Measurements from ENCODE around the gene CEACAM21.

Gene CEACAM21

DNA sequence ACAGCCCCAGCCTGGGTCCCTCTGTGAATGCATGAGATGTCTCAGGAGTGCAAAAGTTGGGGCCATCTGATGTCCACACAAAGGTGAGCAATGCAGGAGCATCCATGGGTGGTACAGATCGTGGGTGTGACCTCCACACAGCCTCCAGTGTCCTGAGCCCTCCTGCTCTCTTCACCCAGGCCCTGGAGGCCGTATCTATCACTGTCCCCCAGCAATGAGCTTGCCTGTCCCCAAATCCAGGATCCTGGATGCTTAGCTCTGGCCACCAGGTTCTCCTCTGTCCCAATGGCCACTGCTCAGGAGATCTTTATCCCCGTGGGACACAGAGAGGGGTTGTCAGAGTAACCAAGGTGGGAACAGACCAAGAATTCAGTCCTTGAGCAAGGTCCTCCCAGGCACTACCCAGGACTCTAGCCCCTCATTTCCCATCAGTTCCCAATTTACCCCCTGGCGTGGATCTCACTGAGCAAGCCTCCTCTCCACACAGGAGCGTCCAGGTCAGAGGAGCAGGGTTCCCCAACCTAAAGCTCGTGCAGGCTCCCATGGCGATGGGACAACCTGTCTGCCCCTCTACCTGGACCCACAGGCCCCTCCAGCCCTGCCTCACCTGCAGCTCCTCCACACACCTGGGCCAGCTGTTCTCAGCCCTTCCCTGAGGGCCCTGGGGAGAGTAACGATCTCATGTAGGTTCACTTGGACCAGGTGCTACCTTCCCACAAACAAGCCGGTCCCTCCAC is 11.3 kb downstream of the CEACAM21 start:
- no peak for DNase-seq (ENCODE audit: low spot score)

DNA sequence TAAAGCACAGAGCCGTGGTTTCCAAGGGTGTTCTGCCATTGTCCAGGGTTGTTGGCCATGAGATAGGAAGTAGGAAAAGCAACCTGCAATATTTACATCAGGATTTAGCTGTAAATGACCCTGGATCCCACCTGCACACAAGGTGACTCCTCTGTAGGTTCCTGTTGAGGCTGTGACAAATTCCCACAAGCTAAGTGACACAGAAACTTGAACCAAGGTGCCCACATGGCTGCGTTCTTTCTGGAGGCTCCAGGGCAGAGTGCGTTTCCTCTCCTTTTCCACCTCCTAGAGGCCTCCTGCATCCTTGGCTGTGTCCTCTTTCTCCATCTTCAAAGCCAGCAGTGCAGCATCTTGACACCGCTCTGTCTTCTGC is 11.9 kb downstream of the CEACAM21 start:
- no peak for DNase-seq (ENCODE audit: low spot score)

DNA sequence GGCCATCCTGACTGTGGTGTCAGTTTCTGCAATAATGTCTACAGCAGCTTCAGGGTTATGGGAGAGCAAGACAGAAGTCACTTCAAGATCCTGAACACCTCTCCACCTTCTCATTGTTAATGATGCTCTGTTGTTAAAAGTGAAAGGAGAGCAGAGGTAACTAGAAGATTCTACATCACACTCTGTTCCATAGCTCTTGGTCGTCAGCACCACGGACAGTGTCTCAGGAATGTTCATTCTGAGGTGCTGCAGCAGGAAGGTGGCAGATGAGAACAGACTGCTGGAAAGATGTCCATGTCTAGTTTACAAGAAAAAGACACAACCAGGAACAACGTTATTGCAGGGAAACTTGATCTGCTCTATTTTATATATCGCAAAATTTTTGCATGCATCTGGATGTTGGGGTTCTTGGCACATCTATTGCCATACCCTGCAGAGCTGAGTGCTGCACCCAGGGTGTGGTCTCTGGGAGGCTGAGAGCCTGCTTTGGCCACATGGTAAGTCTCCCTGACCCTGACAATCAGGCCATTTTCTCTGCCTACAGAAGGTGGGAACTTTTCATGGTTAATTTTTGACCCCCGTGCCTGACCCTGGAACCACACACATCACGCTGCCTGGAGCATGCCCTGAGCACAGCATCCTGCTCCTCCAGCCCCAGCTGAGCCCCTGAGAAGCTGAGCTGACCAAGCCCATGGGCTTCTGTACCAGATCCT is 12.7 kb downstream of the CEACAM21 start:
- DNase-seq (ENCODE audit: low spot score): no peak

DNA sequence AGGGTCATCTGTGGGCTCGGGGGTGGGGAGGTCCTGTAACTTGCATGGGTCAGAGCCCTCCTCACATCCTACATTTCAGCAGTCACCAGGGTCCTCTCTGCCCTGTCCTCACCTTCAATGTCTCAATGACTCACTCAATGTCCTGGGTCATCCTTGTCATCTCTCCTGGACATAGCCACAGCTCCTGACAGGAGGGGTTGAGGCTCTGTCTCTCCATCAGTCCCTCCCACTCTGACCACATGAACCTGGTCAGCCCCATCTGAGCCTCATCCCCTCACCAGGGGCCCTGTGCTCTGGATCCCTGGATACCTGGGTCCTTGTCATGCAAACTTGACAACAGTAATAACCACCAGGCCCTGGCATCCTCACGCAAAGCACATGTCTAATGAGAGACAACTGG is 13.4 kb downstream of the CEACAM21 start:
- no peak for DNase-seq (ENCODE audit: low spot score)

DNA sequence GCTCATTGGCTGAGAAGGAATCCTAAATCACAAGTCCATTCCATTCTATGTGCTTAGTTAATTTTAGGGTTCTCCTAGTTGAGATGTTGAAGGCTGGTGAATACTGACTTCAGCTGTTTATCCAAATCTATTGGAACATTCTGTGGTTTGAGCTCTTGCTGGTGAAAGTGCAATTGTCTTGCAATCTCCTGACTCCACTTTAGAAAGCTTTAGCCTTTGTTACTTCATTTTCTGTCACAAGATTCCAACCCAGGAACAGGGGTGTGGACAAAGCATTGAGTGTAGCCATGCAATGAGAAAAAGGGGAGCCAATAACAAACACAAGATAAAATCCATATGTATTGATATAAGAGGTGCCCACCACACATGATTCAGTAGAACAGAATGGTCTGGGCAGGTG is 15.0 kb downstream of the CEACAM21 start:
- no peak for DNase-seq (ENCODE audit: low spot score)

DNA sequence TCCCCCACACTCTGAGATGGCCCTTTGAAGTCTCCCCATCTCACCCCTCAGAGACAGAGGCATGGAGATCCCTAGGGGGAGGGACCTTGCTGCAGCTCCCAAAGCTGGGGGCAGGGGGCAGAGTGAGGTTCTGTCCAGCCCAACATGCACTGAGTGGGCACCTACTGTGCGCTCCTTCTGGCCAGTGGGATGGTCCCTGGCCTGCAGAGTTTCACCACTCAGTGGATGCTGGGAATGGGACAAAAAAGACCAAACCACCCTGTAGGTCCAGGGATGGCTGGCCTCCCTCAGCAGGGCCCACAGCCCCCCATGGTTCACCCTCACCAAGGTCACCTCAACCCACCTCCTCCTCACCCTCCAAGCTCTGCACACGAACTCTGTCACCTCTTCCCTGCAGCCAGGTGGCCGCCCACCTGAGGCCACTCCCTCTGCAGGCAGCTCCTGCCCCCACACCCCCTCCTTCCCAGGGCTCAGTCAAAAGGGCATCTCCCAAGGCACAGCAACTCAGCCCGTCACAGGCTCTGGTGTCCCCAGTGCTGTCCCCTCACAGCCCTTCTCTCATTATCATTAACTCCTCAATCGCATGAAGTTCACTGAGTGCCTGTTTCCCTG is 16.1 kb downstream of the CEACAM21 start:
- no peak for DNase-seq (ENCODE audit: low spot score)

DNA sequence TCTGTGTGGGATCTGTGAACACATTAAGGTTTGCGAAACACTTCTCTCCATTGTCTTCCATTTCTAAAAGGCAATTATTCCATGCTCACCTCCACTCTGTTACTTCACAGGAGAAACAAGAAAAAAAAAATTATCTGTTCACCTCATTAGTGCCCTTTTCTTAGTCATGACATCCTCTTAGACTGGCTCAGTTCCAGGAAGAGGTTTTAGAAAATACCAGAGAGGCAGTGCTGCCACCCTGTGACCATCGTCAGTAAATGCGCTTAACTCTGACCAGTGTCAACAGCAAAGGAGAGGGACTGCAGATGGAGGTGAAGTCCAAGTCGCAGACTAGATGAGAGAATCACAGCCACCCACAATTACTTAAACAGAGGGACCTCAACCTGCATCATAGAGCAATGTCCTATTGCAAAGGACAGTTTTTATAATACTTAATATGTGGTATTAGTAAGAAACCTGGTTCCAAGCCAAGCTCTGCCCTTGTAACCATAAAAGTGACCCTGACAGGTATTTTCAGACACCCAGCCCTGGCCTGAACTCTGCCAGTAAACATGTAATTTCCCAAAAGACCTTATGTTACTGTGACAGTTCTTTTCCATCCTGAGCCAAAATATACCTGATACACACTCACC is 19.4 kb downstream of the CEACAM21 start:
- DNase-seq (ENCODE audit: low spot score): peak; percentile 57

DNA sequence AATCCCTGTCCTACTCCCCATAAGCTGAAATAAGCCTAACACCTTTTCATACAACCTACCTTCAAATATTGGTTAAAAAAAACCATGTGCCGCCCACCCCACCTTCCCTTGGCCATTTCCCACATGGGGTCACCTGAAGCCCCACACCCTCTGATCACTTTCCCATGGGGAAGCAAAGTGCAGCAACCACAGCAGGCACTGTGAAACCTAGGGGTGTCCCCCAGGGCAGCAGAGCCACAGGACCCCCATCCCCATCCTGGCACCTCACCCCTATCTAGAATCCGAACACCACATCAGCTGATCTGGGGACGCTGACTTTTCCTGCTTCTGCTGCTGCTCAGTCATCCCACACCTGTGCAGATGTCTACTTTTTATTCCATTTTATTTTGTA is 19.9 kb downstream of the CEACAM21 start:
- no peak for DNase-seq (ENCODE audit: low spot score)

DNA sequence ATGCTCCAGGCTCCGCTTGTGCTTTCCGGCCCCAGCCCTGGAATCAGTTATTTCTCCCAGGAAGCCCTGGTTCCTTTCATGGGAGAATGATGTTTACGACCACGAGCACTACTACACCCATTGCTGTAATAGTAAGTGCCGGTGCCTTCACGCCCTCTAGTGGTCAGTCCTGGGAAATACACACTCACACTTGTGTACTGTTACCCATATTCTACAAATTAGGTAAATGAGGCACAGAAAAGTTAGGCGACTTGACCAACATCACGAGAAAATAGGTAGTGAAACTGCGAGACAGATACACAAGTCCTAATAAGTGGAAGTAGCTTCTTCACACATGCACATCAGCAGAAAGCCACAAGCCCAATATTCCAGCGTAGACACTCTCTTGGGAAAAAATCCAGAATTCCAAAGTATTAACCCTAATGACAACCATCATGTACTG is 21.7 kb downstream of the CEACAM21 start:
- peak; percentile 73 for DNase-seq (ENCODE audit: low spot score)

DNA sequence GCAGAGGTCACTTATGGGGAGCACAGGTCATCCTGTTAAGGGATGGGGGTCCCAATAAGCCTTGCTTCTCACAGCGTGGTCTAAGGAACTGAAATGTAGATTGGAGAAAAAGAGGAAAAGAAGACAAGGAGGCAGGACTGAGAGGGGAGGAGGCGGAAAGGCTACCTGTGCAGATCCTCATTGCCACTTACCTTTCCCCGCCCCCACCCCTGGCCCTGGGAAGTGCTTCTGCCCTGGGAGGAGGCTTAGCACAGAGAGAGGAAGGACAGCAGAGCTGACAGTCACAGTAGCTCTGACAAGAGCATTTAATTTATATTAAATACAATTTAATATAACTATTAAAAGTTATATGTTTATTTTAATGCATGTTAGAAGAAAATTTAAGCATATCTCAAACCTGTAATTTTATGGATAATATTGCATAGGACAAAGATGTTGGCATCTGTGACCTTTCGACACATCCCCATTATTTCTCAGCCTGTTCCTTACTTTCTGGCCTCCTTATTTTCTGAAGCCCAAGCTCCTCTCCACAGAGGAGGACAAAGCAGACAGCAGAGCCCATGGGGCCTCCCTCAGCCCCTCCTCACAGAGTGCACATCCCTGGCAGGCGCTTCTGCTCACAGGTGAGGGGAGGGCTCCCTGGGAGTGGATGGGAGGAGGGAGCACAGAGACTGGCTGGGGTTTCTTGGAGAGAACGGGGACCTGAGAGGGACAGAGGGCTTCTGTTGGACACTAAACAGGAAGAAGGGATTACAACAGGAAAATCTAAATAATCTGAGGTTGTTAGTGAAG is 23.4 kb downstream of the CEACAM21 start:
- no peak for DNase-seq (ENCODE audit: low spot score)

DNA sequence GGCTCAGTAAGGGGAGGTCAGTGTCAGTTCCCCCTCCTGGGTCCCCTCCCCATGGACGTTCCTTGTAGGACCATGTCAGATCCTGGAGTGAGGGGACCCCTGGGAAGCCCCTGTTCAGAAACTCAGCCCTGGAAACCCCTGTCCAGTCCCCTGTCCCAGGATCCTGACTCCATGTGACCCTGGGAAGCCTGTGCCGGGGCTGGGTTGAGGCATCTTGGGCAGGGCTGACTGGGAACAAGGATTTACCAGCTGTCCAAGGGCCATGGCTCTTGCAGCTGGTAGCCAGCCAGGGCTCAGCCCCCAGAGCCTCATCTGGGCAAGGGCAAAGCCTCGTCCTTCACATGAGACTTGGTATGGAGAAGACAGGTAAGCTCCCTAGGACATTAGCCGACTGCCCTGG is 25.8 kb downstream of the CEACAM21 start:
- DNase-seq (ENCODE audit: low spot score): no peak

DNA sequence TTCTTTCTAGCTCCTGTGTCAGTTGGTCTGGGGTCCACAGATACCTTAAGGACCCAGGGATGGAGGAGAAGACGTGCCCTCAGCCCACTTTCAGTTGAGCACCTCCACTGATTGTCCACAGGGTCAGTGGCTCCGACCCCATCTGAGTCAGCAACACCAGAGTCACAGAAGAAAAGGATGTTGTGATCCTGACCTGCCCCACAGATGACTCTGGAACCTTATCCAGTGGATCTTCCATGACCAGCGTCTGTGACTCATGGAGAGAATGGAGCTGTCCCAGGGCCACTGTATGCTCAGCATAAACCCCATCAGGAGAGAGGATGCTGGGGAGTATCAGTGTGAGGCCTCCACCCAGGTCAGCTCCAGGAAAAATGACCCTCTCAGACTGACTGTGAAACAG is 28.9 kb downstream of the CEACAM21 start:
- DNase-seq (ENCODE audit: low spot score): no peak

DNA sequence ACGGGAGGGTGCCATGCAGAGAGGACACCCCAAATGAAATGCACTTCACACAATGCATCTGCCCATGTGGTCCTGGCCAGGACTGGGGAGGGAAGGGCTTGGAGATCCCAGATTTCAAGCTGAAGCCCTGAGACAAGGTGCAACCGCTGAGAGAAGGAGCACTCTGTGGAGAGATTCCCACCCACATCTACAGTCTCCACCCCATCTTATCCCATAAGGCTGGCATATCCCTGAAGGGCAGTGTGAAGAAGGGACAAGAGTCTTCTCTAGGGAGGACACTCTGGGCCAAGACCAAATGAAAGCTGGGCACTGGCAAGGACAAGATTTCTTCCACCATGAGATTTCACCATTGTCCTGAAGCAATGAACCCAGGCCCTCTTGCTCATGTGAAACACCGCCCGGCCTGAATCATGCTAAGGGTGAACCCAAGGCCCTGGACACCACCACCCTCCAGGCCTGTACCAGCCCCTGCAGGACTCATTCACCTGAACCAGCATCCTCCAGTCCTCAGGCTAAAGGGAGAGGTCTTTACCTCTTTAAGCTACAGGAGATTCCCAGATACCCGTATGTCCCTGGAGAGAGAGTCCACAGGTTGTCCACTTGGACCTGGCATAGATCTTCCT is 30.4 kb downstream of the CEACAM21 start:
- DNase-seq (ENCODE audit: low spot score): no peak

DNA sequence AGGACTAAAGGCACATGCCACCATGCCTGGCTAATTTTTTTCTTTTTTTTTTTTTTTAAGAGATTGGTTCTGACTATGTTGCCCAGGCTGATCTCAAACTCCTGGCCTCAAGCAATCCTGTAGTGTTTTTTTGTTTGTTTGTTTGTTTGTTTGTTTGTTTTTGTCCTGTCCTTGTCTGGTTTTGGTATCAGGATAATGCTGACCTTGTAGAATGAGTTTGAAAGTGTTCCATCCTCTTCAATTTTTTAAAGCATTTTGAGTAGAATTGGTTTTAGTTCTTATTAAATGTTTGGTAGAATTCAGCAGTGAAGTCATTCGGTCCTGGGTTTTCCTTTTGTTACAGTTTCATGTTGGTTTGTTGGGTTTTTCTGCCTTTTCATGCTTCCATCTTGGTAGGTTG is 31.7 kb downstream of the CEACAM21 start:
- DNase-seq (ENCODE audit: low spot score): no peak

DNA sequence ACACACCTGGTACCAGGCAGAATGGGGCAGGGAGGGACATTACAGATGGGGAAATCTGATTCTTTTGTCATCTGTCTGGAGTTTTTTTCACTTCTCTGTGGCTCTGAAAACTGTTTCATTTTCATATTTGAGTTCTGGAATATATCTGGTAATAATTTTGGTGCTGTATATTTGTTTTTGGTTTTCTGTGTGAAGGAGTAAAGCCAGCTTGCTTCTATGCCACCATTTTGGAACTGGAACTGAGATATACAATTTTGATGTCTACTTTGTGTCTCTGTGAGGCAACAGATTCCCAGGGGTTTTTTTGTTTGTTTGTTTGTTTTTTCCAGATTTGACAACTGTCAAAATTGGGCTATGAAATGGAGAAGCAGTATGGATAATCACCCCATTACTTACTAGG is 34.8 kb downstream of the CEACAM21 start:
- no peak for DNase-seq (ENCODE audit: low spot score)

DNA sequence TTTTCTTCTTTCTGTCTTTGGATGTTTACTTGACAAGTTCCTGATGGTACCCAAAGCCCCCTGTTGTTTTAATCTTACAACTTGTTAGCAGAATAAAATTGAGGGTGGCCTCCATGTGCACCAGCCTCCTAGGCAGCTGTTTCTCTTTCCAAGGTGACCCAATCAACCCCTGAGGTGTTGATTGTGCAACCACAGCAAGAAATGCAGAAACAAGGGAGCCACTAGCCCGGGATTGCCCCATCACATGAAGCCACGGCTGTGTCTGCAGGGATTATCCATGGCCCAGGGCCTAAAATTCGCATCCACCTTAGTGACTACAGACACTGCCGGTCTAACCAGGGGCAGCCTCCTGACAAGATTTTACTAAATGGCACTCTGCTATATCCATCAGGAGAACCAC is 36.5 kb downstream of the CEACAM21 start:
- no peak for DNase-seq (ENCODE audit: low spot score)

DNA sequence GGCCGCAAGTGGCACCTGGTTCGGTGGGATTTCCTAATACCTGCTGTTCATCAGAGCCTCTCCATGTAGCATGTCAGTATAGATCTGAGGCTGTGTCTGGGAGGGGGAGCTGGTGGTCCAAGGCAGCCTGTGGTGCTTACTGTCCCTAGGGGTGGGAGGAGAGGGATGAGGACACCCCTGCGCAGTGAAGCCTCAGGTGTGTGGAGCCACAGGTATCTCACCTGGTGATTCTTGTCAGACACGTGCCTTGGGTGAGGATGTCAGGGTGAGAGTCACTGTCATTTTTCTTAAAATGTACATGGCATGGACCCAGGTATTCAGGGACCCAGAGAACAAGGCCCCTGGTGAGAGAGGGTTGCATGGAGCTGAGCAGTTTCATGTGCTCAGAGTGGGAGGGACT is 39.2 kb downstream of the CEACAM21 start:
- no peak for DNase-seq (ENCODE audit: low spot score)

DNA sequence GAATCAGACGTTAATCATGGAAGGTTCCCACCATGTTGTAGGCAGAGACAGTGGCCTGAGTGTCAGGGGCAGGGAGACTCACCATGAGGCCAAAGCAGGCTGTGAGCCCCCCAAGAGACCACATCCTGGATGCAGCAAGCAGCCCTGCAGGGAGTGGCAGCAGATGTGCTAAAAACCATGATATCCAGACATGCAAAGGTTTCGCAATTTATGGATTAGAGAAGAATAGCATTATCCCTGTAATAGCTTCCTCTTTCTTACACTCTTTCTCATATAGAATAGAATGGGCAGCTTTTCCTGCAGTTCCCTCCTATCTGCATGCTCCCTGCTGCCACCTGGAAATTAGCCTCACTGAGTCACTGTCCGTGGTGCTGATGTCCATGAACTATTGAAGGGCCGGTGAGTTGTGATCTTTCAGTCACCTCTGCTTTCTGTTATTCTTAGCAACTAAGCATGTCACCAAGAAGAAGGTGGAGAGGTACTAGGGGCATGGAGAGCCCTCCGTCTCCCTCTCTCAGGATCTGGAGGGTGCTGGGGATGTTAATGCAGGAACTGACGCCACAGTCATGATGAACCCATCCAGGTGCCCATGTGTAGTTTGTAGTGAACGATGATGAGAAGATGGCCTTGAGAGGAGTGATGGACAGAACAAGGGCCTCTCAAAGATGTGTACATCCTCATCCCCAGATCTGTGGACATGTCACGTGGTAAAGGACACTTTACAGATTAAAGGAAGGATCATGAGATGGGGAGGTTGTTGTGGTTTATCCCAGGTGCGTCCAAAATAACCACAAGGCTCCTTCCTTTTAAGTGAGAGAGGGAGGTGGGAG is 41.0 kb downstream of the CEACAM21 start:
- DNase-seq (ENCODE audit: low spot score): peak; percentile 29

DNA sequence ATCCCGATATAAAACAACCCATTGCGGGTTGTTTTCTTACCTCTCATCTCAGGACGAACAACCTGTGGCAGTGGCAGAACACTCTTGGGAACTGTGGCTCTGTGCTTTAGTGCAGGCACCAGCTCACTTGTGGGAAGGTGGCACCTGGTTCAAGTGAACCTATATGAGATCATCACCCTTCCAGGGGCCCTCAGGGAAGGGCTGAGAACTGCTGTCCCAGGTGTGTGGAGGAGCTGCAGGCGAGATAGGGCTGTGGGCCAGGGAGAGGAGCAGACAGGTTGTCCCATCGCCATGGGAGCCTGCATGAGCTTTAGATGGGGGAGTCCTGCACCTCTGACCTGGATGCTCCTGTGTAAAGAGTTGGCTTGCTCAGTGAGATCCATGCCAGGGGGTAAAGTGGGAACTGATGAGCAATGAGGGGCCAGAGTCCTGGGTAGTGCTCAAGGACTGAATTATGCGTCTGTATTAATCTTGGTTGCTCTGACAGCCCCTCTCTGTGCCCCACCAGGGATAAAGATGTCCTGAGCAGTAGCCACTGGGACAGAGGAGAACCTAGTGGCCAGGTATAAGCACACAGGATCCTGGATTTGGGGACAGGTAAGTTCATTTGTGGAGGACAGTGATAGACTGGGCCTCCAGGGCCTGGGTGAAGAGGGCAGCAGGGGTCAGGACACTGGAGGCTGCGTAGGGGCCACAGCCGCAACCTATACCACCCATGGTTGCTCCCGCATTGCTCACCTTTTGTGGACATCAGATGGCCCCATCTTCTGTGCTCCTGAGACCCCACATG is 42.2 kb downstream of the CEACAM21 start:
- DNase-seq (ENCODE audit: low spot score): no peak

DNA sequence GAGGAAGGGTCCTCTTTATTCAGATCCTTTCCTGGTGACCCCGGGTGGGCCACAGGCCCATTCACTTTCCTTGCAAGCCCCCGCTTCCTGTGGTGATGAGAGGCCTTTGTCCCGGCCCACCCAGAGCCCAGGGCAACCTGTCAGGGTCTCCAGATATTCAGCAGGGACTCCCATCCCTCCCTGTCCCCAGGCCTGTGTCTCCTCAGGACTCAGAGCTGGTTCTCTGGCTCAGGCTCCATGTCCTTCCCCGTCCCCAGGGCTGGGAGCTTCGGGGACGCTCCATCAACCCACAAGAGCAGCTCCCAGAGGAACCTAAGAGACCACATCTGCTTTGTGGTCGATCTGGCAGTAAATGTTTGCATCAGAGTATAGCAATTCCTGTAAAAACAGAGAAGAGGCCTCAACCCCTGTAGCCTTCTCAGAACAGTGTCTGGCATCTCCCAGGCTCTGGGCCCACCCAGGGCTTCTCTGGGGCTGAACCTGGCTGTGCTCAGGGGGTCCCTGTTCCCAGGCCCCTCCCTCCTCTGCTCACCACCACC is 43.1 kb downstream of the CEACAM21 start:
- no peak for DNase-seq (ENCODE audit: low spot score)

Measured in HuH-7.5 (cell line).